GM19099 (cell line): ENCODE data around the gene TEKT3.

Experiments used
- POLR2A ChIP-seq: IDR thresholded peaks from 3 replicates; pipeline ENCODE4 v1.6.1; 2011; ENCODE audit warnings: low read depth; ENCODE audit not compliant: insufficient read length; ENCODE audit errors: extremely low read depth

Gene TEKT3

DNA sequence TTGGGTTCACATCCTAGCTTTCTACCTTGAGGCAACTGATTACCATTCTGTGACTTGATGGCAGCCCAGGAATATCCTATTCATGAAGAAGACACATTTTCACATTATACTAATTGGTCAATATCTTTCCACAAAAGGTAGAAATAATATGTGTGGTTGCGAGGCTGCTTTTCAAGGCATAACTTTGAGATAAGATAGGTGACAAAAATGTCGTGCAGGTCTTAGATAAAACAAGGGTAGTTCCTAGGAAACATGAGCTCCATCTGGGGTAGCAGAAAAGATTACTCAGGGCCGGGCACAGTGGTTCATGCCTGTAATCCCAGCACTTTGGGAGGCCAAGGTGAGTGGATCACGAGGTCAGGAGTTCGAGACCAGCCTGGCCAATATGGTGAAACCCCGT is 22.3 kb upstream of the TEKT3 start:
- TF ChIP-seq POLR2A: no peak

DNA sequence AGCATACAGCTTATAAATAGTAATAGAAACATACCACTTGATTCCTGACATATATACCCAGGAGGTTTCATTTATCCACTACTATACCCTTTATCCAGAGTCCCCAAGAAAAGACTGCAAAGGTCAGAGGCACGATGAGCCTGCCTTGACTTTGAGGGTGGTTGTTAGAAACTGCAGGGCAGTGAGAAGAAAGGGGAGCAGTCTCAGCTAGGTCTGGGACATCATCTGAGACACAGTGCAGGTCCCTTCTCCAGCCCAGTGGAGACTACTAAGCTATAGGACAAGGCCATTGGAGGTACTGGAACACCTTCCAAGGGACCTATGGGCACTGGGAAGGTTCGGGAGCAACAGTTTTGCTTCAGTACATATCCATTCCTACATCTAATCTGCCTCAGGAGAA is 20.2 kb upstream of the TEKT3 start:
- TF ChIP-seq POLR2A: no peak

DNA sequence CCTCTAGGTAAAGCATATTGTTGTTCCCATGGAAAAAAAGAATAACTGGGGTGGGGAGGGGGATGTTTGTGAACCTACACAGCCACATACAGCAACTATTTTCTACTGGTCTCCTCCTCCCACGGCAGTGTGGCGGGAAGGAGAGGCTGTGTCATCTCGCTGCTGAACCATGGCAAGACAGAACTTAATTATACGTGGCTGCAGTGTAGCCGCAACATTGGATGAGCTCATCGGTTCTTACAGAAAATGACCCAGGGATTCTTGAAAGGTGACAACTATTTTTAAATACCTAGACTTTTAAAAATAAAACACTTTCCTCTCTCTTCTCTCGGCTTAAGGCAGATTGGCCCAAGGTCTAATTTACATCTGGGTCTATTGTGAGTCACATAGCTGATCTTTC is 19.8 kb upstream of the TEKT3 start:
- no peak for TF ChIP-seq POLR2A

DNA sequence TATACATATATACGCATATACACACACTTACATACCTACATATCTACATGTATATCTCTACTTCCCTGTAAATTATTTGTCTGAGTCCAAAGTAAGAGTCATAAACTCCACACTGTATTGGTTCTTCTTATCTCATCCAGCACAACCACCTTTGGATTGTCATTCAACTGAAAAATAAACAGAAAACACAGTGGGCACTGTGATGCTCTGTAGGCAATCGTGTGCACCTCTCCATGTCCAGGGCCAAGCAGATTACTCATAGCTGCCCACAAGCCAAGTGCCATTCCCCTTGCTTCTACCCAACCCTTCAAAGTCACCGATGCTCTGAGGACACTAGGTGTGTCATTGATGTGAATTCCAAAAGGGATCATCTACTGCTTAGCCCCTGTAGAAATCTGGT is 12.9 kb upstream of the TEKT3 start:
- no peak for TF ChIP-seq POLR2A

DNA sequence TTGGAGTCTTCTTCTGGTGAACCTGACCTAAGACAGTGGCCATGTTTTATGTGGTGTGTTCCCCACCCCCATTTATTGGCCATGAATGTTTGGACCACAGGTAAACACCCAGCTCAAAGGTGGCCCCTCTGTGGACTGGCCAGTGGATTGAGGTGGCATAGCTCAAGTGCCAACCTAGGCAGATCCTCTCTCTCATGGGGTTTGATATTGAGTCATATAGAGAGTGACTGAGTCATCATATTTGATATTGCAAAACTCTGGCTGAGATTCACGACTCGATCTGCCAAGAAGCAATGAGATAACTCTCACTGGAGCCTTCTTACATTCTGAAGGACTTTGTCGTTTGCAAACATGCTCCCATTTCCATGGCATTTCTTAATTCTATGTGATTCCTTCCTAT is 10.5 kb upstream of the TEKT3 start:
- no peak for TF ChIP-seq POLR2A

DNA sequence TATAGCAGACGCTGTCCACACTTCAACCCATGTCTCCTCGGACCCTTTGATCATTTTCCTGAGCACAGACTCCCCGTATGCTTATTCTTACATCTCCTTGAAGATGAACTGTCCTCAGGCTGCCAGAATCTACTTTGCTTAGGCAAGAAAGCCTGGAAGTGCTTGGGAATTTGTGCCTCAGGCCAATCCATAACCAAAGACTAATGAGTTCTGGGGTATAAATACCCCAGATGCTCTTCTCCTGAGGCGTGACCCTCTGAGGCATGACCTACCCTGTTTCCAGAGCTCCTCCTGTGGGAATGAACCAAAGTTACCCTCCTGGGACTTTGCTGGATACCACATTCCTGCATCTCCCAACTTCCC is 10.1 kb upstream of the TEKT3 start:
- no peak for TF ChIP-seq POLR2A

DNA sequence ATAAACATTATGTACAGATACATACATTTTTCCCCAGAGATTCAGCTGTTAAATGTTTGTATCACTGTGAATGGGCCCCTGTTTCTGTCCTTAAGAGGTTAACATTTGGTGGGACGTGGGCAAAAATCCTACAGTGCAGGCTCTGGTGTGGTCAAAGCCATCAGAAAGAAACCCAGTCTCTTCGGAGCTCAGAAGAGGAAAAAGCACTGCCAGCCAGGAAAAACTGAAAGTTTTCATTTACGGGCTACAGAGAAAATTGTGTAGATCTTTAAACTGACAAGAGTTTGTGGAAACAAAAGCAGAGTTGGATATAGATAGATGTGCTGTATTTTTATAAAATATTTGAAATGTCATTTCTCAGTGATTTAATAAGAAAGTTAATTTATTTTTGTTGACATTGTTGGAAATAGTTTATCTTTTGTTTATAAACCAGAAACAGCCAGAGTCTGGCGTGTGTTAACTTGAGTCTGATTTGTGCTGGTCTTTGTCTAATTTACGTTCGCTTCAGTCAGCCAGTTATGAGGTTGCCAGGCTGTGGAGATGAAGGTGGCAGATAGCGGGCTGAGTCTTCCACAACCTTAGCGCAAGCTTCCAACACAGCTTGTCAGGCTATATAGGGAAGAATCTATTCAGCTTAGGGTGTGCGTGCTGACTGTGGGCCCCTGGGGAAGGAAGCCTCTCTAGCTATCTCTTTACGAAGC is 9.5 kb upstream of the TEKT3 start:
- TF ChIP-seq POLR2A: no peak

DNA sequence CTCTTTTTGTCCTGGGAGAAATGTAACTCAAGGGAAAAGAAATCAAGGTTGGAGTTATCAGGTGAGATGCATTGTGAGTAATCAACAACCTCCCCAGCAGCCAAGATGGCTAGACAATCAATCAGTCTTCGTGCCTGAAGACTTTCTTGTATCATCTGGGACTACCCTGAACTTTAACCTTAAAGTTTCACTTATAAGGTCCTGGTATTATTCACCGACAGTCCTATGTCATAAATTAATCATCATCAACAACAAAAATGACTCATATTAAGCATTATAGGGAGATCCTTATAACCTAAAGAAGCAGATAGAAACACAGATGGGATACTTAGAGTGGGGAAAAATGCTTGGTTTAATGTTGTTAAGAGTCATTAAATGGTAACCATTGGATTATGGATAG is 7.7 kb upstream of the TEKT3 start:
- no peak for TF ChIP-seq POLR2A

DNA sequence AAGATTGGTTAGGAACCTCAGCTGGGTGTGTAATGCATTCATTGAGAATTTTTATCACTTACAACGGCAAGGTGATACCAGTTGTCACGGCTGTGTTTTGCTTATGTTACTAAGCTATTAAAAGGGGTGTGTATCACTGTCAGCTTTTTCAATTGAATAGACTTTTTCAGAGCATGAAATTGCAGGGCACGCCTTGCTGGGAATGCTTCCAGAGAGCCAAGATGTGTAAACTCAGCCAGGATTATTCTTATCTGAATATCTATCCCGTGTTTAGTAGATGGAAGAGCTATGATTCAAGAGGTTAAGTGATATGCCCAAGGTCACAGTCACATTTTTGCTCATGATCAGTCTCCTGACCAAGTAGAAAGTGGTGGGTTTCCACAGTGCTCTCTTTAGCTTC is 6.6 kb upstream of the TEKT3 start:
- TF ChIP-seq POLR2A: no peak

DNA sequence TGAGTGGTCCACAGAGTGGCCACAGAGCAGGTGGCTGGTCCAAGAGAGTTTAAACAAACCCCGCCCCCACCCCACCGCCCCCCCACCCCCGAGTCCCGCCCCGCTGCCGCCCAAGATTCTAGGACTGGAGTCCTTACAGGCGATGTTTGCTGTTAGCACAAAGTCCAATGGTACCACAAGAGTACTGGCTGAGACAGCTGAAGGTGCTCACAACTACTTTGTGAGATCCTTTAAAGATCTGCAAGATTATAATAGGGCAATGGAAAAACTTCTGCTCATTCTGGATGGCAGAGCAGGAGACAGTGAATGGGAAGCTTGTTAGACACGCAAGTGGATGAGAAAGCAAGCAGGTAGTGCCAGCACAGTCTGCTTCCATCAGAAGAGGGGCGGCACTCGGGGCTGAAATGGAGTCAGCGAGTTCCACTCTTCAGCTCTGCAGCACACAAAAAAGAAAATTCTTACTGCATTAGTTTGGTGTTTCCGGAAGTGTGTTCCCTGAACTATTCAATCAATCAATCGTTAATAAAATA is 4.7 kb upstream of the TEKT3 start:
- no peak for TF ChIP-seq POLR2A

DNA sequence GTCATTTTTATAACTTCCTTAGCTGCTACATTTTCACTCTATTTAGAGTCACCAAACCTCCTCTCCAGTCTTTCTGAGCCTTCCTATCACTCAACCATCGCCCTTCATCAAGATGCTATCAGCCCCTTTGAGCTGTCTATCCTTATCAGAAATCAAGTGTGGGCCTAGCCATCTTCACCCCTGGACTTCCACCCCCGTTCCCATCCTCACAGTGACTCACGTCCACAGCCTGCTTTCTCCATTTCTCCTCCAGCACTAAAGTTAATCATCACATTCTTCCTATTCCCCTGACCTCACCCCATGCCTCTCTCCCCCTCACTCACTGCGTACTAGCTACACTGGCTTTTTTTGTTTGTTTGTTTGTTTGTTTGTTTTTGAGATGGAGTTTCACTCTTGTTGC is 2.4 kb upstream of the TEKT3 start:
- TF ChIP-seq POLR2A: no peak

DNA sequence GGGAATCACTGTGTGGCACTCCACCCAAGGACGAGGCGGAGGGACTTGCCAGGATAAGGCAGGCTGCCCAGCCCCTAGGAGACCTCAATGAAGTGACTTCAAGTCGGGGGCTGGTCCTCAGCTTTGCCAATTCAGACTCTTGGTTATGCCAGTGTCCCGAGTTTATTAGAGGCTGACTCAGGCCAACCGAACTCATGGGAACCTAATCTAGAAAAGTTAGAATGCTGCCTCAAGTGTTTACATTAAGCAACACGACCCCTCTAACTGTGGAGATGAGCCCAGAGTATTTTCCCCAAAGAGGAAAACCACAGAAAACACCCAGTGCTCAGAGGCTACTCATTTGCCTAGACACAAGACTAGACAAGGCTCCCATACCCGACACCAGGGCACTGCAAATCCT is 1.1 kb upstream of the TEKT3 start:
- TF ChIP-seq POLR2A: no peak

DNA sequence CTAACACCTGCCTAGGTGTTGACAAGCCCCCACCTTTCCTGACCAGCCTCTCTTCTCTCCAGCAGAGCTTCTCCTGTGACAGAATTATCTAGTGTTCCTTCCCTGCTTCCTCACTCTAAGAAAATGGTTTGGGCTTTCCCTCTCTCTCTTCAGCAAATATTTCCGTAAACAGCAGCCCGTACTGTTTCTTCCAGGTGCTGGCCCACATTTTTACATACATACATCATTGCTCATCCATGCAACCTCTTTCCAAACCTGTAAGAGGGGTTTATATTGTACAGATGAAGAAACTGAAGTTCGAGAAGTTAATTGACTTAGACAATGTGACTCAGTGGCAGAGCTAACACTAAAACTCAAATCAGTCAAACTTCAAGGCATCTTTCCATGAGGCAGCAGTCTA is 569 bp upstream of the TEKT3 start:
- no peak for TF ChIP-seq POLR2A

DNA sequence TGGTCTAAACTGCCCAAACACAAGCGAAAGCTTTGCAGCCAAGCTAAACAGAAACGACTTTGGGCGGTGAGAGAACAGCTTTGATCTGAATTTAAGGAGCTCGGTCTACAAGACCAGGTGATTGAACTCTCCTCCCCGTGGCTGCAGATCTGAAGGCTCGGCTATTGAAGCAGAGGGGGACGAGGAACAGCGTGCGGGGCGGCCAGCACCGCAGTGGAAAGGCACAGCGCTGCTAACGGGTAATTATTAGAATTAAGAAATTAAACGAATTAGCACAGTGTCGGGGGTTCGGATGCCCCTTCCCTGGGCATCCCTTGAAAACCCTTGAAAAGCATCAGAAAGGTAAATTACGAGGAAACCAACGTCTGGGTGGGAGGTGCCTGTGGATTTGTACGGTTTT is 431 bp downstream of the TEKT3 start:
- no peak for TF ChIP-seq POLR2A

DNA sequence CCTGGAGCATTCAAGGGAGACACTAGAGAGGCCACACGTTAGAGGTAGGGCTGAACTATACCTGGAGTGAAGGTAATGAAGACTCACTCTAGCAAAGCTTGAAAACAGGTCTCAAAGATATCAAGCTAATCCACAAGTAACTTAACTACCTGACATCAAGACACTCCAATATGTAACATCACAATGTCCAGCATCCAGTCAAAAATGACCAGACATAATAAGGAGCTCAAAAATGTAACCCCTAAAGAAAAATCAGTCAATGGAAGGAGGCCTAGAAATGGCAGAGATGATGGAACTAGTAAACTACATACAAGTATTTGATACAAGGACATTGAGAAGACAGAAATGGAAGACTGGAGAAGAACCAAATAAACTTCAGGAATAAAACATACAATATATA is 6.0 kb downstream of the TEKT3 start:
- no peak for TF ChIP-seq POLR2A

DNA sequence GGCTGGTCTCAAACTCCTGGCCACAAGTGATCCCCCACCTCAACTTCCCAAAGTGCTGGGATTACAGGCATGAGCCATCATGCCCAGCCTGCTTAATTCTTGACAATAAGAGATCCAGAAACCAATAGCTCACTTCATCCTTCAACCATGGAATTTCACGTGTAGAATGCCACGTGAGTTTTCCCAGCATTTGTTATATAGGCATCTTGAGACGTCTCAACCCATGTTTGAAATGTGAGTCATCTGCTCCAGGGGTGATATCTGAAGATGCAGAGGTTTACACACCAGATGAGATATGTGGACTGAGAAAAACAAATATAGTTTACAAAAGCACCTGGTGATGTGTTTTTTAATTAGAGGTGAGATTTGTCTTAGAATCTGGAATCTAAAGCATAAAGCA is 7.1 kb downstream of the TEKT3 start:
- TF ChIP-seq POLR2A: no peak

DNA sequence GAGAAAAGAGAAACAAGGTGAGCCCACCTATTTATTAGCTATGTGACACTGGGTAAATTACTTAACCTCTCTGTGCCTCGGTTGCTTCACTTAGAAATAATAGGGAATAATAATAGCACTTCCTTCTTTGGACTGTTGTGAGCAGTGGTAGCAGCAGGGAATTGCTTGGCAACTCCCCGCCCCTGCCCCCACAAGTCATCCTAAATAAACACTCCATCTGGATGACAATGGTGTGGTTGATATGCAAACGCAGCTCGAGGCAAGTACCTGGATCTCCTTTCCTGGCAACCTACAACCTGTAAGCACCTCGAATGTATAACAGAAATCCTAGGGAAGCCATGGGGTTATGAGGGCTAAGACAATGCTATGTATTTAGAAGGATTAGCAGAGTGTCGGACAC is 9.1 kb downstream of the TEKT3 start:
- no peak for TF ChIP-seq POLR2A

DNA sequence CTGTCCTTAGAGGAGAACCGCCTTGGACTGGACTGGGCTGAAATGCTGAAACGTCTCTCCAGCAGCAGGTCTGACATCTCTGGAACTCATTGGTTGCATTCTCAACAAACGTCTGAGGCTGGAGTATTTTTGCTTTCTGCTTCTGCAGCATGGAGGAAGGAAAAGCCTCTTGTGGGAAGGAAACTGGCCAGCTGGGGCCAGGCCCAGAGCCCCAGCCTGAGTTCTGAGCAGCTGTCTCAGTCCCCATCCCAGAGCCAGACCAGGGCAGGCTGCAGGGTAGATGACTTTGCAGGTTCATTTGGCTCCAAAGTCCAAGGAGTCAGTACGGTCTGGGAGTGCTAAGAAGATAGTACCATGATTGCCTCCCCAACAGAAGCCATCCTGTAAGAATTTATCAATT is 18.3 kb downstream of the TEKT3 start:
- TF ChIP-seq POLR2A: no peak

DNA sequence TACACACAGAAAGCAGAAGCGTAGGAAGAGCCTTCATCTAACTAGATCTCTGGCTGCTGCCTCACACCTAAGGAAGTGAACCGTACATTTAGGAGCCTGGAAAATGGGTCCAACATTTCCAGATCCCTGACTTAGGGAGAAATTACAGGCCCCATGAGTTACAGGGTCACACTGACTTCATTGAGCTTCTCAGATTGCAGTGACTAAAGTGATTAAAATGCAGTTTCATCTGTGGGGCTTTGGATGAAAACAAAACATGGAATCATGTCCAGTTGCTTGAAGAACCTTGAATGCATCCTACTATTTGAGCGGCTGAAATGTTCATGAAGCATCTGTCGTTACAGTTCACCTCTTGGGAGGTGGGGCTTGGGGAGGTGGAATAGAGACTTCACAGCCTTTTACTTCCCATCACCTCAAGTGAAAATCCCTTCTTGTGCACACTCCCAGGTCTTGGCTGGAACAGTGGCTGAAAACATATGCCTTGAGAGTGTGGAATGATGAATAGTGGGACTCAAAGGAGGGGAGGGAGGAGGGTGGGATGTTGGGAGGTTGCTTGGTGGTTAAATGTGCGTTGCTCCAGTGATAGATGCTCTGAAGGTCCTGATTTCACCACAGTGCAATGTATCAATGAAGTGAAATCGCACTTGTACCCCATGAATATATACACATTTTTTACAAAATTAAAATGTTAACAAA is 19.7 kb downstream of the TEKT3 start:
- no peak for TF ChIP-seq POLR2A
